Measurements from ENCODE around the gene PCSK6.

PCSK6 gene

DNA sequence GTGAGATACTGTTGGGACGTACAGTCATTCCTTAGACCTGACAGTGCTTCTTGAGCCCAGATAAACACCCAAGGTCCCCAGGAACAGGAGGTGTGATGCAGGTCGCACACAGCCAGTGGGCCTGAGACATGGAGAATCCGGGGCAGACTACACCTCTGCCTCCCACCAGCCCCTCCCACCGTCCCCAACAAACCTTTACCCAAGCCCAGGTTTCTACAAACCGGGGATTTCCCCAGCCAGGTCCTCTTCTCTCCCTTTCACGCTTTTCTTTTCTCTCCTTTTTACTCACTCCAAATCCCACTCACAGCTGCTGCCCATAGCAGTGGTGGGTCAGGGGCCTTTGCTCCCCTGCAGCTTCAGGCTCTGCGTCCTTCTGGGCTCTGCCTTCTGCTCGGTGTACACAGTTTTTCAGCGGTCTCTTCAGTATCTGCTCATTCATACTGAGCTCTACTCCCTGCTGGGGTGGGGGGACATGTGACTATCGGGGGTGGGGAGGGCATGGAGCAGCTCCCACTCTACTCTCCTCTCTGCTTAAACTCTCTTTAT lies 4.8 kb upstream of the PCSK6 start:
- TF ChIP-seq, protein P1, sequence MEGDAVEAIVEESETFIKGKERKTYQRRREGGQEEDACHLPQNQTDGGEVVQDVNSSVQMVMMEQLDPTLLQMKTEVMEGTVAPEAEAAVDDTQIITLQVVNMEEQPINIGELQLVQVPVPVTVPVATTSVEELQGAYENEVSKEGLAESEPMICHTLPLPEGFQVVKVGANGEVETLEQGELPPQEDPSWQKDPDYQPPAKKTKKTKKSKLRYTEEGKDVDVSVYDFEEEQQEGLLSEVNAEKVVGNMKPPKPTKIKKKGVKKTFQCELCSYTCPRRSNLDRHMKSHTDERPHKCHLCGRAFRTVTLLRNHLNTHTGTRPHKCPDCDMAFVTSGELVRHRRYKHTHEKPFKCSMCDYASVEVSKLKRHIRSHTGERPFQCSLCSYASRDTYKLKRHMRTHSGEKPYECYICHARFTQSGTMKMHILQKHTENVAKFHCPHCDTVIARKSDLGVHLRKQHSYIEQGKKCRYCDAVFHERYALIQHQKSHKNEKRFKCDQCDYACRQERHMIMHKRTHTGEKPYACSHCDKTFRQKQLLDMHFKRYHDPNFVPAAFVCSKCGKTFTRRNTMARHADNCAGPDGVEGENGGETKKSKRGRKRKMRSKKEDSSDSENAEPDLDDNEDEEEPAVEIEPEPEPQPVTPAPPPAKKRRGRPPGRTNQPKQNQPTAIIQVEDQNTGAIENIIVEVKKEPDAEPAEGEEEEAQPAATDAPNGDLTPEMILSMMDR (IDR thresholded peaks at IDR 0.05; ENCODE audit: low read depth, low read length), result no peak
- no peak overlapping the region for H3K4me3 ChIP-seq (ENCODE audit: low read depth, low read length)

DNA sequence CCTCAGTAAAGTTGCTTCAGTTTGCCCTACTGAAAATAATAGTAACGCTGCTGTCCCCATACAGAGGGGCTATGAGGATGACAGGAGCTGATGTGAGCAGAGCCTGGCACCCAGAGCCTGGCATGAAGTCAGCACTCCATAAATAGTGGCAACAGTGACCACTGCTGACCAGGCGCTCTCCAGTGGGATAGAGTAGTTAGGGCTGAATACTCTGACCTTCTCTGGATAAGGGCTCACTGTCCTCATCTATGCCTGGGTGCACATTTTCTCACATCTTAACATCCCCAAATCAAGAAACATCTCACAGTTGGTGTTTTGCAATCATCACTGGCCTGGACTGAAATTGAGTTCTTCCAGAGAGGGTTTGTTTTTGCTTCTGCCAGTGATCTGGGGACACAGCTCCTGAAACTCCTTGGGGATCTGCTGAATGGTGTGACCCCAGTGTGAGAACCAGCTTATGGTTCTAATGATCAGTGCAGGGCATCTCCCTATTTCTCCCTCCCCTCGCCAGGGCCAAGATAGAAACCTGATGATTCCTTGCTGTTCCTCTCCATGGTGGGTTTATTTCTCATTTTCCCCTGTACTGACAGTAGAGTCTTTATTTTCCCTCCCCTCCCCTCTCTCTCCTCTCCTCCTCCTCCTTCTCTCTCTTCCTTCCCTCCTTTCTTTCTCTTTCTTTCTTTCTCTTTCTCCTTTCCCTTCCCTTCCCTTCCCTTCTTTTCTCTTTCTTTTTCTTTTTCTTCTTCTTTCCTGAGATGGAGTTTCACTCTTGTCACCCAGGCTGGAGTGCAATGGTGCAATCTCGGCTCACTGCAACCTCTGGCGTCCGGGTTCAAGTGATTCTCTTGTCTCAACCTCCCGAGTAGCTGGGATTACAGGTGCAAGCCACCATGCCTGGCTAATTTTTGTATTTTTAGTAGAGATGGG lies 3.5 kb upstream of the PCSK6 start:
- H3K4me3 ChIP-seq (ENCODE audit: low read depth, low read length), result no peak overlapping the region
- TF ChIP-seq, protein P1 (IDR thresholded peaks at IDR 0.05; ENCODE audit: low read depth, low read length), result no peak

DNA sequence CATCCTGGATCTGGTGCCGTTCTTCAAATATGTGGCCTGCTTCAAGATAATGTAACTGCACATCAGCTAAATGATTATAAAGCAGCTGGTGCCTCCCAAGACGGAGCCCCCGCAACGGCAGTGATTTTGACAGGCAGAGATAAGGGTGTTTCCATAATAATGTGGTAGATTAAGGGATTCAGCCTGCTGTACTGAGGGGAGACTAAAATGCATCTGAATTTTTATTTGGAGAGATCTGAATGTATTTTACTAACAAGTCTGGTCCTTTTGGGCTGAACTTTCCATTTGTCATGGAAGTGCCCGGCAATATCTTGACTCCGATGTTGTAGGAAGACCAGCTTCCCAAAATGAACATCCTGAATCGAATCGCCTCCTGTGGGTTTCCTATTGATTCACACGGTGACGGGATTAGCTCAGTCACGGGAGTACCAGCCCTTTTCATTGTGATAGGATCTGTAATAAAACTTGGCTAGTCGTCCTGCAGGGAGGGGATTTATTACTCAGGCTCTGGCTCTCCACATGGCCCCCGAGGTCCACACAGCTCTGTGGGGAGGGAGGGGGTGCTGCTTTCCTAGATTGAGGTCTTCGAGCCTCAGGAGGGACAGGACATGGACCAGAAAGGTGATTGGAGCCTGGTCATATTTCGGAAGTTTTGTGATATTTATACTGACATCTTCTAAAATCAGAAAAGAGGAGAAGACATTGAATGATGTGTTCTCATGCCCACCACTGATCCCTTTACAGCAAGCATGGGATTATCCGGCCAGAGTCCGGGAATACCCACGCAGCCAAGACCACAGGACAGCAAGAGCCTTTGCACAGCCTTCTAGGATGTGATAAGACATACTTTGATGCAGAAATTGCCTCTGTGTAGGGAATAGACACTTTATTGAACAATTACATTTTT lies 2.5 kb upstream of the PCSK6 start:
- TF ChIP-seq, protein P1 (IDR thresholded peaks at IDR 0.05; ENCODE audit: low read depth, low read length), result no peak
- no peak overlapping the region for H3K4me3 ChIP-seq (ENCODE audit: low read depth, low read length)

GRCh38 chr15:101490922-101491733 lies 1.6 kb upstream of the PCSK6 start:
- H3K4me3 ChIP-seq (ENCODE audit: low read depth, low read length), result no peak overlapping the region
- TF ChIP-seq, protein P1 (IDR thresholded peaks at IDR 0.05; ENCODE audit: low read depth, low read length), result no peak

DNA sequence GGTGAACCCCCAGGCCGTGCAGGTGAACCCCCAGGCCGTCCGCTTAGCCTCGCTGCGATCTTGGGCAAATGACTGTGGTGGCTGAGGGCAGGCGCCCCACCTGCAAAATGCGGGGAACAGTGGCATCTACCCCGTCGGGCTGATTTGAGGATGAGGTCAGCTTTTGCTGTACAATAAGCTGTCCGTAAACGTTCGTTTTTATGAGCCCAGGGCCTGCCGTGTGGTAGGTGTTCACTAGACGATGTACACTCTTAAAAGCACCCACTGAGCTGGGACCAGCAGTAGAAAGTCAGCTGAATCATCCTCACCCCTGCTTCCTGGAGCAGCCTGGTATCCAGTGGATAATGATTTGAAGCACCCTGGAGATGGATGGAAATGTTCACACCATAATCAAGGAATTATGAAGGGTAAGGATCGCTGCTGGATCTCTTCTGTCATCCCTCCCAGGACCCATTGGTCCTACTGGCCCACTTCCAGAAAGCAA lies 943 bp upstream of the PCSK6 start:
- H3K4me3 ChIP-seq (ENCODE audit: low read depth, low read length), result no peak overlapping the region
- TF ChIP-seq, protein P1 (IDR thresholded peaks at IDR 0.05; ENCODE audit: low read depth, low read length), result no peak

DNA sequence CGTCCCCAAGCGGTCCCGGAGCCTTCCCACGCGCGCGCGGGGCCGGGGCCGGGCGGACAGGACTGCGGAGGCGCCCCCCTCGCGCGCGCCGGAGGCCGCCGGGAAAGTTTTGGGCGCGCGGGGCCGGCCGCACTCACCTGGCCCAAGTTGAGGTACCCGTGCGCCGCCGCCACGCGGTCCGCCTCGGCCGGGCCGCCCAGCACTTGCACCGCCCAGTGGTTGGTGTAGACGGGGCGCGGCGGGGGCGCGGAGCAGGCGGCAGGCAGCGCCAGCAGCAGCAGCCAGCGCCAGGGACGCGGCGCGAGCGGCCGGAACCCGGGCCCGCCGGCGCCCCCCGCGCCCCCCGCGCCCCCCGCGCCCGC lies 289 bp downstream of the PCSK6 start:
- TF ChIP-seq, protein P1 (IDR thresholded peaks at IDR 0.05; ENCODE audit: low read depth, low read length), result no peak
- H3K4me3 ChIP-seq (ENCODE audit: low read depth, low read length), result no peak overlapping the region

Data from WI38 (cell line).